Stimulated activated CD8-positive, alpha-beta memory T cell treated with anti-CD3 and anti-CD28 coated beads, Interleukin-4, amount 100 ng/mL, for 48 hours (primary cell): ENCODE data around the gene SLC35D1.
A peak's percentile ranks its signal among the peaks of the same experiment; 100 is the strongest.
"Not testable (repeated sequence)": the region's sequence is repeated elsewhere in the genome, so short reads cannot be mapped to it uniquely, and the experiment has no call there.

Source experiments
- DNase-seq: peaks from one replicate; pipeline ENCODE4 v3.0.0-alpha.2; 2020

Gene SLC35D1

GRCh38 chr1:67053785-67054772 is at the start of gene SLC35D1:
Gene SLC35D1, minus strand, starts transcription at chr1:67054148. Its CDS starts 135 bp downstream, at chr1:67054013.
- DNase-seq: peak; percentile 85

- no peak for DNase-seq
Measured at GRCh38 chr1:67103548-67103947, 49.6 kb upstream of the SLC35D1 start.

GRCh38 chr1:67100833-67101232 is 46.9 kb upstream of the SLC35D1 start:
- DNase-seq: no peak

GRCh38 chr1:67097305-67097704 is 43.4 kb upstream of the SLC35D1 start:
- DNase-seq: no peak

- DNase-seq: no peak
Measured at GRCh38 chr1:67094191-67094590, 40.2 kb upstream of the SLC35D1 start.

GRCh38 chr1:67089685-67090208 is 35.8 kb upstream of the SLC35D1 start:
- DNase-seq: no peak

- DNase-seq: no peak
Measured at GRCh38 chr1:67088440-67088839, 34.5 kb upstream of the SLC35D1 start.

GRCh38 chr1:67085326-67085725 is 31.4 kb upstream of the SLC35D1 start:
- no peak for DNase-seq

GRCh38 chr1:67084765-67085318 is 30.9 kb upstream of the SLC35D1 start:
- no peak for DNase-seq

- no peak for DNase-seq
Measured at GRCh38 chr1:67078291-67078690, 24.3 kb upstream of the SLC35D1 start.

- DNase-seq: no peak
Measured at GRCh38 chr1:67077593-67077992, 23.6 kb upstream of the SLC35D1 start.

GRCh38 chr1:67072749-67073148 is 18.8 kb upstream of the SLC35D1 start:
- no peak for DNase-seq

GRCh38 chr1:67067655-67068054 is 13.7 kb upstream of the SLC35D1 start:
- not testable (repeated sequence) for DNase-seq

- no peak for DNase-seq
Measured at GRCh38 chr1:67062412-67062811, 8.5 kb upstream of the SLC35D1 start.

GRCh38 chr1:67061266-67061665 is 7.3 kb upstream of the SLC35D1 start:
- DNase-seq: no peak

- no peak for DNase-seq
Measured at GRCh38 chr1:67060811-67061218, 6.9 kb upstream of the SLC35D1 start.

- DNase-seq: no peak
Measured at GRCh38 chr1:67059346-67059745, 5.4 kb upstream of the SLC35D1 start.

- DNase-seq: no peak
Measured at GRCh38 chr1:67058761-67059160, 4.8 kb upstream of the SLC35D1 start.

- no peak for DNase-seq
Measured at GRCh38 chr1:67058242-67058641, 4.3 kb upstream of the SLC35D1 start.

GRCh38 chr1:67053535-67053784 is 488 bp downstream of the SLC35D1 start:
- DNase-seq: no peak

GRCh38 chr1:67052741-67053534 is 1.0 kb downstream of the SLC35D1 start:
- peak; percentile 49 for DNase-seq

GRCh38 chr1:67051196-67051595 is 2.8 kb downstream of the SLC35D1 start:
- DNase-seq: no peak

- DNase-seq: no peak
Measured at GRCh38 chr1:67044631-67045270, 9.2 kb downstream of the SLC35D1 start.
